ENCODE measurements around the gene USP46. TPM values are rescaled to one million over a fixed set of nuclear protein-coding genes. Genes with fewer than 3 reads are reported as not detected.

Gene USP46
- total and polyA plus RNA-seq, 2 of the 4 experiments (the other 2 are of a cell fraction) = 9.3 to 15.4 TPM

- ChIA-PET CTCF (no interaction called here), POLR2A (ENCODE audit: unreplicated experiment) (no interaction called here)
- no peak overlapping the region for H3K14ac ChIP-seq (replicated peaks; ENCODE audit: low read depth, low read length)
- no peak overlapping the region for H4K8ac ChIP-seq (ENCODE audit: low read depth in 2 of 2, low read length in 2 of 2)
- no peak overlapping the region for H2BK5ac ChIP-seq (ENCODE audit: low read depth, low read length, poor library complexity, severe bottlenecking)
- no peak overlapping the region for H3K56ac ChIP-seq (ENCODE audit: extremely low read depth, insufficient read depth, low read length)
- no peak overlapping the region for H4K91ac ChIP-seq (ENCODE audit: insufficient read depth, low read depth, low read length)
- H2BK20ac ChIP-seq (ENCODE audit: low read depth, low read length) = no peak overlapping the region
- no peaks in the 10 kb centered on the region for H4K20me1 ChIP-seq (ENCODE audit: insufficient read depth, low read length)
- 83% methylated on average over 1 of the region's 6 CpGs; no CpG with 5 or more reads in 1 of the 2 experiments for WGBS, 2 experiments (ENCODE audit: extremely low coverage in 2 of 2, insufficient read length in 1 of 2)
- DNase-seq (no peak), ATAC-seq (ENCODE audit: low read depth) (no peak)
- H4K5ac ChIP-seq (ENCODE audit: low read depth, low read length) = no peak overlapping the region
- H3K9me1 ChIP-seq (ENCODE audit: insufficient read depth, low read length) = peaks cover 7% of the 10 kb centered on the region; the same call in 1 of the 2 replicates
- no peak overlapping the region for H3K4me2 ChIP-seq (ENCODE audit: low read depth, low read length)
- H3K9ac ChIP-seq (ENCODE audit: low read depth, low read length) = no peak overlapping the region
- H2BK15ac ChIP-seq (ENCODE audit: low read depth, low read length) = no peak overlapping the region
- H2AK9ac ChIP-seq (replicated peaks; ENCODE audit: low read depth, low read length, poor library complexity) = no peak overlapping the region
- no peaks in the 10 kb centered on the region for H3K27me3 ChIP-seq (ENCODE audit: control insufficient read depth, insufficient read depth, low read length)
- no peak overlapping the region for H3K4me3 ChIP-seq (ENCODE audit: insufficient read depth, low read depth, low read length)
- peaks cover 26% of the 10 kb centered on the region for H3K36me3 ChIP-seq (ENCODE audit: control insufficient read depth, insufficient read depth, low read length)
- no TSS peak for BruUV-seq (replicated peaks)
- intact Hi-C loops (cut with micrococcal nuclease) = no loop called here
- H2AFZ ChIP-seq (replicated peaks; ENCODE audit: low read length, poor library complexity) = no peak overlapping the region
- in situ Hi-C loops (cut with MboI; ENCODE audit: low sequenced_read_pairs) = no loop called here
- H3K79me1 ChIP-seq (ENCODE audit: low read depth in 1 of 2, low read length in 2 of 2) = peaks cover 12 to 16% of the 10 kb centered on the region in 2 experiments; a peak in 3 of 4 replicates
- TF ChIP-seq RCOR1 (IDR thresholded peaks at IDR 0.05; ENCODE audit: insufficient replicate concordance, low read length) (no peak), MAFK (IDR thresholded peaks at IDR 0.05; ENCODE audit: low read depth, low read length) (no peak), RAD21 (IDR thresholded peaks at IDR 0.05; ENCODE audit: low read length) (no peak), RFX5 (IDR thresholded peaks at IDR 0.05; ENCODE audit: low read depth, low read length) (no peak), SMC3 (IDR thresholded peaks at IDR 0.05; ENCODE audit: low read depth, low read length) (no peak)
- H3K23ac ChIP-seq (ENCODE audit: low read depth, low read length) = no peak overlapping the region
- H3K27ac ChIP-seq (ENCODE audit: insufficient read depth, low read length) = no peak overlapping the region
- no peak overlapping the region for H2BK120ac ChIP-seq (ENCODE audit: low read depth, low read length)
- H3K9me3 ChIP-seq (ENCODE audit: control insufficient read depth, insufficient read depth, low read length) = no peaks in the 10 kb centered on the region
- dilution Hi-C loops (cut with HindIII; ENCODE audit: low sequenced_read_pairs, unreplicated experiment) = no loop called here
- peaks cover 2% of the 10 kb centered on the region; the same call in 1 of the 2 replicates for H3K4me1 ChIP-seq (ENCODE audit: control insufficient read depth, insufficient read depth, low read length)
- no peak overlapping the region for H3K4ac ChIP-seq (ENCODE audit: low read depth, low read length)
- H2AK5ac ChIP-seq (ENCODE audit: low read depth, low read length) = no peak overlapping the region
- no peak overlapping the region for H3K18ac ChIP-seq (ENCODE audit: low read depth, low read length)
Measured at GRCh38 chr4:52611030-52611555, 48.0 kb downstream of the USP46 start.
